HepG2 (cell line): ENCODE data around the gene PHACTR3.

ENCODE experiments used
- EP300 ChIP-seq, 3 experiments: sonication (generic) in 1 of 3; formaldehyde crosslinking in 1 of 3; IDR thresholded peaks; 2 replicates each; pipeline versions ENCODE4 v1.5.1 to v1.6.1; 2011 to 2020; ENCODE audit warnings: low read depth in 2 of 3, low read length in 2 of 3, borderline replicate concordance in 1 of 3, improper control_type of control experiment in 1 of 3, mild to moderate bottlenecking in 1 of 3, missing genetic modification reagents in 1 of 3, moderate library complexity in 1 of 3
- FOXP1 ChIP-seq, 2 experiments: fragments of 450-650 bp in 1 of 2; IDR thresholded peaks; 2 replicates each; pipeline ENCODE4 v1.6.1; 2017 to 2018; ENCODE audit warnings: antibody characterized with exemption in 1 of 2
- HDAC2 ChIP-seq: sonication (generic); formaldehyde crosslinking; IDR thresholded peaks from 2 replicates; pipeline ENCODE4 v1.4.0; 2020; ENCODE audit warnings: missing genetic modification reagents
- NFKBIZ ChIP-seq: IDR thresholded peaks from 2 replicates; pipeline ENCODE4 v1.6.1; 2018; ENCODE audit warnings: missing genetic modification reagents, missing compliant biosample characterization
- RAD21 ChIP-seq: fragments of 450-650 bp; formaldehyde crosslinking; IDR thresholded peaks from 2 replicates; pipeline ENCODE4 v1.5.0; 2020; ENCODE audit warnings: mild to moderate bottlenecking
- TBP ChIP-seq: sonication (generic); formaldehyde crosslinking; IDR thresholded peaks from 2 replicates; pipeline ENCODE4 v1.5.0; 2020; ENCODE audit warnings: missing genetic modification reagents
- ZNF296 ChIP-seq: sonication (generic); formaldehyde crosslinking; conservative IDR thresholded peaks from 2 replicates; pipeline ENCODE4 v1.5.0; 2020; ENCODE audit warnings: mild to moderate bottlenecking, missing genetic modification reagents
- TF ChIP-seq, protein P1 (sequence below): sonication (generic); formaldehyde crosslinking; IDR thresholded peaks from 2 replicates; pipeline ENCODE4 v1.5.0; 2020; ENCODE audit warnings: mild to moderate bottlenecking, missing genetic modification reagents, moderate library complexity

DNA sequence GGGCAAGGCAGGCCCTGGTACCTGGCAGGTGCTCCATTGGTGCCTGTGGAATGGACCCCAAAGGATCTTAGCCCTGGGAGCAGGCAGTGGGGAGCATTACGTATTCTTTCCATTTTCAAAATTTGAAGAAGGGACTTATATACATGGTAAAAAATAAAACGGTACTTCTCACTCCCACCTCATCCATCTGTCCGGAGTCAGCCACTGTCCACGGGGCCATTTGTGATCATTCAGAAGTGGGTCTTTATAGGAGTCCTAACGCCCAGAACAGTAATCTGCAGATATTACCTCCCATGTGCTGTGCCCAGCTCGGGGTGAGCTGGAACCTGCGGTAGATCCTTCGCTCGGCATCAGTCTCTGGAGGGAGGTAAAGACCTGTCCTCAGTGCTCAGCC is 218.7 kb downstream of the PHACTR3 start:
- TF ChIP-seq, protein P1, sequence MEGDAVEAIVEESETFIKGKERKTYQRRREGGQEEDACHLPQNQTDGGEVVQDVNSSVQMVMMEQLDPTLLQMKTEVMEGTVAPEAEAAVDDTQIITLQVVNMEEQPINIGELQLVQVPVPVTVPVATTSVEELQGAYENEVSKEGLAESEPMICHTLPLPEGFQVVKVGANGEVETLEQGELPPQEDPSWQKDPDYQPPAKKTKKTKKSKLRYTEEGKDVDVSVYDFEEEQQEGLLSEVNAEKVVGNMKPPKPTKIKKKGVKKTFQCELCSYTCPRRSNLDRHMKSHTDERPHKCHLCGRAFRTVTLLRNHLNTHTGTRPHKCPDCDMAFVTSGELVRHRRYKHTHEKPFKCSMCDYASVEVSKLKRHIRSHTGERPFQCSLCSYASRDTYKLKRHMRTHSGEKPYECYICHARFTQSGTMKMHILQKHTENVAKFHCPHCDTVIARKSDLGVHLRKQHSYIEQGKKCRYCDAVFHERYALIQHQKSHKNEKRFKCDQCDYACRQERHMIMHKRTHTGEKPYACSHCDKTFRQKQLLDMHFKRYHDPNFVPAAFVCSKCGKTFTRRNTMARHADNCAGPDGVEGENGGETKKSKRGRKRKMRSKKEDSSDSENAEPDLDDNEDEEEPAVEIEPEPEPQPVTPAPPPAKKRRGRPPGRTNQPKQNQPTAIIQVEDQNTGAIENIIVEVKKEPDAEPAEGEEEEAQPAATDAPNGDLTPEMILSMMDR (CRISPR knock-in tag) = no peak
- TF ChIP-seq EP300 (IDR thresholded peaks at IDR 0.05; ENCODE audit: low read depth in 2 of 2, low read length in 2 of 2) (no peak), EP300 (CRISPR knock-in tag; IDR thresholded peaks at IDR 0.05; ENCODE audit: borderline replicate concordance) (no peak), ZNF296 (CRISPR knock-in tag) (no peak), RAD21 (no peak), HDAC2 (CRISPR knock-in tag) (no peak), NFKBIZ (CRISPR knock-in tag) (no peak), FOXP1 (IDR thresholded peaks at IDR 0.05) (no peak), FOXP1 (CRISPR knock-in tag; IDR thresholded peaks at IDR 0.05) (no peak), TBP (CRISPR knock-in tag) (no peak)
